HEK293 (cell line): Measurements from ENCODE around the gene KLF16.

Experiments
- ATF2 ChIP-seq: fragments of 450-650 bp; formaldehyde crosslinking; IDR thresholded peaks from 2 replicates; pipeline ENCODE4 v1.5.1; 2016; ENCODE audit warnings: missing biosample characterization, missing genetic modification characterization, low read depth
- CTCF ChIP-seq: fragments of 450-650 bp; formaldehyde crosslinking; IDR thresholded peaks from 2 replicates; pipeline ENCODE4 v1.5.1; 2016; ENCODE audit warnings: missing biosample characterization, missing genetic modification characterization
- PRDM10 ChIP-seq: fragments of 450-650 bp; formaldehyde crosslinking; IDR thresholded peaks from 2 replicates; pipeline ENCODE4 v1.5.1; 2016; ENCODE audit warnings: missing biosample characterization, missing genetic modification characterization
- ZBTB1 ChIP-seq: fragments of 450-650 bp; formaldehyde crosslinking; IDR thresholded peaks from 2 replicates; pipeline ENCODE4 v1.5.1; 2016; ENCODE audit warnings: missing biosample characterization, missing genetic modification characterization
- ZBTB11 ChIP-seq: fragments of 450-650 bp; formaldehyde crosslinking; conservative IDR thresholded peaks from 2 replicates; pipeline ENCODE4 v1.5.1; 2016; ENCODE audit warnings: low read depth, missing biosample characterization, missing genetic modification characterization
- ZNF19 ChIP-seq: fragments of 450-650 bp; formaldehyde crosslinking; IDR thresholded peaks from 2 replicates; pipeline ENCODE4; 2016; ENCODE audit warnings: missing biosample characterization, missing genetic modification characterization, low read depth
- ZNF350 ChIP-seq: fragments of 450-650 bp; formaldehyde crosslinking; IDR thresholded peaks from 2 replicates; pipeline ENCODE4 v1.5.0; 2017; ENCODE audit warnings: missing biosample characterization, mild to moderate bottlenecking, missing genetic modification characterization

- no peak for TF ChIP-seq CTCF
- TF ChIP-seq ATF2 (tag by site-specific recombination): no peak
- no peak for TF ChIP-seq ZNF19 (tag by site-specific recombination)
- TF ChIP-seq PRDM10 (tag by site-specific recombination): no peak
- TF ChIP-seq ZNF350: no peak
- TF ChIP-seq ZBTB11 (tag by site-specific recombination): no peak
- no peak for TF ChIP-seq ZBTB1 (tag by site-specific recombination)
Measured at GRCh38 chr19:1860821-1861598, 2.4 kb downstream of the KLF16 start.
